Hindlimb muscle (tissue), 1 donor: ENCODE results near the gene C6. TPM values are rescaled to one million over a fixed set of nuclear protein-coding genes. Genes with fewer than 3 reads are reported as not detected.
A peak's percentile ranks its signal among the peaks of the same experiment; 100 is the strongest.
"Not testable (repeated sequence)": the region's sequence is repeated elsewhere in the genome, so short reads cannot be mapped to it uniquely, and the experiment has no call there.

ENCODE experiments used
- DNase-seq: peaks from one replicate; pipeline ENCODE4 v3.0.0-alpha.2; 2013
- polyA plus RNA-seq: library from polyadenylated mRNA; unstranded; fragments of 120-200 nt; gene quantifications from one replicate; pipeline ENCODE4 v1.2.1, GENCODE V29; 2013; ENCODE audit not compliant: insufficient read length

Gene C6
- polyA plus RNA-seq, 1 donor = 0.19 TPM

- no peak for DNase-seq
These were observed 13.7 kb downstream of the C6 start for GRCh38 chr5:41199660-41200059.

- DNase-seq = no peak
These were observed 17.1 kb downstream of the C6 start for GRCh38 chr5:41196197-41196596.

- DNase-seq = no peak
These were observed 18.1 kb downstream of the C6 start for GRCh38 chr5:41195228-41195627.

GRCh38 chr5:41194339-41194738 is 19.0 kb downstream of the C6 start:
- DNase-seq = no peak

GRCh38 chr5:41193456-41194205 is 19.7 kb downstream of the C6 start:
- peak; percentile 14 for DNase-seq

GRCh38 chr5:41191249-41191648 is 22.1 kb downstream of the C6 start:
- no peak for DNase-seq

GRCh38 chr5:41186143-41186542 is 27.2 kb downstream of the C6 start:
- peak; percentile 9 for DNase-seq

GRCh38 chr5:41183331-41183730 is 30.0 kb downstream of the C6 start:
- DNase-seq = not testable (repeated sequence)

GRCh38 chr5:41182666-41183065 is 30.7 kb downstream of the C6 start:
- no peak for DNase-seq

- no peak for DNase-seq
These were observed 31.4 kb downstream of the C6 start for GRCh38 chr5:41181691-41182564.

- no peak for DNase-seq
These were observed 36.4 kb downstream of the C6 start for GRCh38 chr5:41176952-41177351.

GRCh38 chr5:41172012-41172411 is 41.3 kb downstream of the C6 start:
- no peak for DNase-seq

GRCh38 chr5:41161271-41161670 is 52.1 kb downstream of the C6 start:
- no peak for DNase-seq

- no peak for DNase-seq
These were observed 55.9 kb downstream of the C6 start for GRCh38 chr5:41157272-41157894.

GRCh38 chr5:41156739-41157138 is 56.6 kb downstream of the C6 start:
- no peak for DNase-seq

- DNase-seq = no peak
These were observed 58.8 kb downstream of the C6 start for GRCh38 chr5:41154491-41154890.

- DNase-seq = no peak
These were observed 61.8 kb downstream of the C6 start for GRCh38 chr5:41151564-41151963.

- no peak for DNase-seq
These were observed 64.9 kb downstream of the C6 start for GRCh38 chr5:41148448-41148847.

GRCh38 chr5:41145306-41145705 is 68.0 kb downstream of the C6 start:
- no peak for DNase-seq

GRCh38 chr5:41143131-41143901 is 70.0 kb downstream of the C6 start:
- DNase-seq = no peak

GRCh38 chr5:41127967-41128690 is 85.2 kb downstream of the C6 start:
- no peak for DNase-seq

GRCh38 chr5:41122459-41122858 is 90.9 kb downstream of the C6 start:
- no peak for DNase-seq
